GM21529 (cell line): ENCODE measurements around the gene TAMM41.
A peak's percentile ranks its signal among the peaks of the same experiment; 100 is the strongest.
"Not testable (repeated sequence)": the region's sequence is repeated elsewhere in the genome, so short reads cannot be mapped to it uniquely, and the experiment has no call there.

Experiments
- ATAC-seq: cut with Tn5 transposase; IDR thresholded peaks from one replicate; pipeline ENCODE4 v1.9.1; 2021; ENCODE audit not compliant: unreplicated experiment

The TAMM41 gene

GRCh38 chr3:11846281-11847266, at the start of gene TAMM41:
Gene TAMM41 (minus strand): TSS chr3:11846885. CDS start chr3:11846636, 249 bp downstream.
- ATAC-seq, result peak; percentile 100

- no peak for ATAC-seq
Measured at GRCh38 chr3:11878837-11879236, 32.2 kb upstream of the TAMM41 start.

GRCh38 chr3:11874707-11875106, 28.0 kb upstream of the TAMM41 start:
- not testable (repeated sequence) for ATAC-seq

- not testable (repeated sequence) for ATAC-seq
Measured at GRCh38 chr3:11863739-11864138, 17.1 kb upstream of the TAMM41 start.

- ATAC-seq, result not testable (repeated sequence)
Measured at GRCh38 chr3:11862584-11862983, 15.9 kb upstream of the TAMM41 start.

GRCh38 chr3:11862145-11862544, 15.5 kb upstream of the TAMM41 start:
- not testable (repeated sequence) for ATAC-seq

- ATAC-seq, result not testable (repeated sequence)
Measured at GRCh38 chr3:11860213-11860612, 13.5 kb upstream of the TAMM41 start.

GRCh38 chr3:11853450-11853849, 6.8 kb upstream of the TAMM41 start:
- ATAC-seq, result no peak

GRCh38 chr3:11850003-11850402, 3.3 kb upstream of the TAMM41 start:
- ATAC-seq, result no peak

GRCh38 chr3:11847607-11848006, 922 bp upstream of the TAMM41 start:
- no peak for ATAC-seq

- no peak for ATAC-seq
Measured at GRCh38 chr3:11845651-11846050, 1.0 kb downstream of the TAMM41 start.

- no peak for ATAC-seq
Measured at GRCh38 chr3:11844891-11845290, 1.8 kb downstream of the TAMM41 start.

GRCh38 chr3:11835028-11835639, 11.6 kb downstream of the TAMM41 start:
- no peak for ATAC-seq

- ATAC-seq, result no peak
Measured at GRCh38 chr3:11832981-11833905, 13.4 kb downstream of the TAMM41 start.

- no peak for ATAC-seq
Measured at GRCh38 chr3:11829416-11829815, 17.3 kb downstream of the TAMM41 start.

GRCh38 chr3:11826628-11827265, 19.9 kb downstream of the TAMM41 start:
- ATAC-seq, result no peak

GRCh38 chr3:11825301-11825700, 21.4 kb downstream of the TAMM41 start:
- no peak for ATAC-seq

- ATAC-seq, result peak; percentile 92
Measured at GRCh38 chr3:11820531-11821041, 26.1 kb downstream of the TAMM41 start.

GRCh38 chr3:11819146-11819689, 27.5 kb downstream of the TAMM41 start:
- no peak for ATAC-seq

- no peak for ATAC-seq
Measured at GRCh38 chr3:11818033-11818432, 28.7 kb downstream of the TAMM41 start.
